ENCODE measurements around the gene BRME1. TPM values are rescaled to one million over a fixed set of nuclear protein-coding genes. Genes with fewer than 3 reads are reported as not detected.

BRME1 gene
- total and polyA plus RNA-seq, 2 of the 13 experiments (the other 11 are each of a cell fraction or from before 2014, with no cell fraction given) = 0.74 to 1.5 TPM

DNA sequence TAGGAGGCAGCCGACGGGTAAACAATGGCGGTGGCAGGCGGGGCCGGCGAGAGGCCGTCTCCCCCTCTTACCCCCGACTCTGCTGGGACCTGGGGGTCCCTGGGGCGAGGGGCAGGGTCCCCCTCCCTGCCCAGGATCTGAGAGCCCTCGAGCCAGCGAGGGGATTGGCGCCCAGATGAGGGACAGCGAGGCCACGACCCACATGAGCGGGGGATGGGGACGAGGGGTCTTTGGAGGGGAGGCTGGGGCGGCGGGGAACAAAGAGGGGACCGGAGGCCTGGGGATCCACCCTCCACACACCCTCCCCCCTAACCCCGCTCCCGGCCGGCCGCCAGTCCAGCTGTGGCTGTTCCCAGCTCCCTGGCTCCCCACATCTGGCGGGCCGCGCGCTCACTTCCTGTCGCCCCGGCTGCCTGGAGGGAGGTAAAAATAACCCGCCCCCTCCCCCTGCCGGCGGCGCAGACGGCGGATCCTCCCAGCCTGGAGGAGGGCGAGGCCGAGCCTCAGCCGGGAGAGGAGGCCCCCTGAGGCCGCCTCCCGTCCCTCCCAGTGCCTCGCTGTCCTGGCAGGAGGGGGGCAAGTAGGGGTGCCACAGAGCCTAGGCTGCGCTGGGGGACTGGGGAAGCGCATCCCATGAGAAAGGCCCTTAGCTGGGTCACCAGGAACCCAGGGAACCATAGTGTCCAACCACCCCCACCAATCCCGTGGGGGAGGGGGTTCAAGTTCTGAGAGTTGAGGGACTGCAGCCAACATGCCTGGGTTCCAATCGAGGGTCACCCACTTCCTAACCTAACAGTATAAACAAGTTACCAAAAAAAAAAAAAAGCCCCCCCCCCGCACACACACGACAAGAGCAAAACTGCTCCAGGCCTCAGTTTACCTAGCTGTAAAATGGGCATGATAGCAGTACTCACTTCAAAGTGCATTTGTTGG, 58.2 kb downstream of the BRME1 start:
- no peaks in the 10 kb centered on the region; a peak in 1 of 5 replicates for H3K27me3 ChIP-seq (ENCODE audit: control insufficient read depth in 1 of 2, insufficient read depth in 2 of 2, low read length in 2 of 2)
- peak overlapping the region; percentile 99 for H3K9ac ChIP-seq (ENCODE audit: insufficient read depth, low read depth, low read length)
- WGBS (ENCODE audit: low lambda C conversion rate) = 4% methylated on average over 15 of the region's 47 CpGs
- CTCF ChIA-PET (ENCODE audit: low intra/inter-chr PET ratio, low total read pairs) = no interaction called here
- H3K27ac ChIP-seq (ENCODE audit: extremely low read length, insufficient read depth, low read length) = peak overlapping the region; percentile 99
- H3K4me2 ChIP-seq (ENCODE audit: low read depth, low read length) = peak overlapping the region; percentile 88
- DNase-seq (ENCODE audit: low spot score) = peak; percentile 80
- no peak for FAIRE-seq
- H3K79me2 ChIP-seq (ENCODE audit: insufficient read depth, low read length) = no peaks in the 10 kb centered on the region
- intact Hi-C loops (cut with micrococcal nuclease; ENCODE audit: unreplicated experiment) (loop anchor here (5.0 kb wide), 1 partner anchor 695 kb away; the partner anchor contains the start of genes IER2 and STX10), in situ Hi-C loops (cut with HindIII; ENCODE audit: extremely low pct_ligation_motif_present, low pct_unique_long_range_greater_than_20kb) (no loop called here)
- H3K36me3 ChIP-seq (replicated peaks in 1 of 2; ENCODE audit: control insufficient read depth in 1 of 2, insufficient read depth in 2 of 2, low read length in 2 of 2) = no peaks in the 10 kb centered on the region
- peak overlapping the region; percentile 53 to 70 (median 64); a peak in 5 of 6 replicates for H3K4me3 ChIP-seq (replicated peaks in 1 of 3; ENCODE audit: insufficient read depth in 1 of 3, low read depth in 2 of 3, low read length in 3 of 3)
- peak; percentile 48 for ATAC-seq
- no TSS peak for BruUV-seq (replicated peaks)
- no peak overlapping the region for H2AFZ ChIP-seq (ENCODE audit: low read length)
- POLR2A ChIA-PET = interaction anchor here (0.9 to 2.7 kb wide), 10 partner anchors 11 to 914 kb away, joined by 3 to 26 read pairs (median 6); partner anchors contain the start of genes C19orf53, FARSA, RFX1 and ZSWIM4
- H4K20me1 ChIP-seq (ENCODE audit: insufficient read depth, low read length) = no peaks in the 10 kb centered on the region
- H3K4me1 ChIP-seq (ENCODE audit: insufficient read depth, low read length) = peaks cover 90% of the 10 kb centered on the region
- H3K9me3 ChIP-seq (ENCODE audit: low read length) = no peaks in the 10 kb centered on the region
- TF ChIP-seq, protein P1, sequence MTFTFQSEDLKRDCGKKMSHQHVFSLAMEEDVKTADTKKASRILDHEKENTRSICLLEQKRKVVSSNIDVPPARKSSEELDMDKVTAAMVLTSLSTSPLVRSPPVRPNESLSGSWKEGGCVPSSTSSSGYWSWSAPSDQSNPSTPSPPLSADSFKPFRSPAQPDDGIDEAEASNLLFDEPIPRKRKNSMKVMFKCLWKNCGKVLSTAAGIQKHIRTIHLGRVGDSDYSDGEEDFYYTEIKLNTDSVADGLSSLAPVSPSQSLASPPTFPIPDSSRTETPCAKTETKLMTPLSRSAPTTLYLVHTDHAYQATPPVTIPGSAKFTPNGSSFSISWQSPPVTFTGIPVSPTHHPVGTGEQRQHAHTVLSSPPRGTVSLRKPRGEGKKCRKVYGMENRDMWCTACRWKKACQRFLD (CRISPR knock-in tag; IDR thresholded peaks at IDR 0.05; ENCODE audit: borderline replicate concordance) = no peak
- TF ChIP-seq ZNF382 (CRISPR knock-in tag; IDR thresholded peaks at IDR 0.05; ENCODE audit: borderline replicate concordance) (no peak), TOE1 (CRISPR knock-in tag; IDR thresholded peaks at IDR 0.05) (no peak), HHEX (CRISPR knock-in tag; IDR thresholded peaks at IDR 0.05) (no peak), ZBTB20 (CRISPR knock-in tag; IDR thresholded peaks at IDR 0.05; ENCODE audit: borderline replicate concordance, low read depth) (no peak; the same call in 1 of the 2 replicates), KDM5A (IDR thresholded peaks at IDR 0.05; ENCODE audit: borderline replicate concordance, low read length) (no peak), ZNF674 (CRISPR knock-in tag; IDR thresholded peaks at IDR 0.05; ENCODE audit: low read depth) (no peak), ZNF703 (CRISPR knock-in tag; IDR thresholded peaks at IDR 0.05; ENCODE audit: borderline replicate concordance) (no peak), ZNF883 (CRISPR knock-in tag; IDR thresholded peaks at IDR 0.05; ENCODE audit: not compliant biosample characterization) (no peak), ZC3H13 (CRISPR knock-in tag; IDR thresholded peaks at IDR 0.05) (no peak), HOXA9 (CRISPR knock-in tag; IDR thresholded peaks at IDR 0.05; ENCODE audit: borderline replicate concordance) (no peak), ZNF766 (CRISPR knock-in tag; IDR thresholded peaks at IDR 0.05; ENCODE audit: borderline replicate concordance) (no peak), ZNF274 (CRISPR knock-in tag; IDR thresholded peaks at IDR 0.05) (no peak), RELA (CRISPR knock-in tag; IDR thresholded peaks at IDR 0.05) (no peak), ZNF816 (CRISPR knock-in tag; IDR thresholded peaks at IDR 0.05; ENCODE audit: borderline replicate concordance) (no peak), MEIS2 (CRISPR knock-in tag; IDR thresholded peaks at IDR 0.05) (no peak), ZNF572 (CRISPR knock-in tag; IDR thresholded peaks at IDR 0.05) (no peak), TAF15 (IDR thresholded peaks at IDR 0.05; ENCODE audit: low read depth, low read length, poor library complexity, severe bottlenecking) (no peak), POLR2A (IDR thresholded peaks at IDR 0.05; ENCODE audit: insufficient read depth in 1 of 2, low read depth in 2 of 2, low read length in 2 of 2) (peak; percentile 26 to 67; a peak in 2 of 4 replicates)
- TF ChIP-seq, protein P2, sequence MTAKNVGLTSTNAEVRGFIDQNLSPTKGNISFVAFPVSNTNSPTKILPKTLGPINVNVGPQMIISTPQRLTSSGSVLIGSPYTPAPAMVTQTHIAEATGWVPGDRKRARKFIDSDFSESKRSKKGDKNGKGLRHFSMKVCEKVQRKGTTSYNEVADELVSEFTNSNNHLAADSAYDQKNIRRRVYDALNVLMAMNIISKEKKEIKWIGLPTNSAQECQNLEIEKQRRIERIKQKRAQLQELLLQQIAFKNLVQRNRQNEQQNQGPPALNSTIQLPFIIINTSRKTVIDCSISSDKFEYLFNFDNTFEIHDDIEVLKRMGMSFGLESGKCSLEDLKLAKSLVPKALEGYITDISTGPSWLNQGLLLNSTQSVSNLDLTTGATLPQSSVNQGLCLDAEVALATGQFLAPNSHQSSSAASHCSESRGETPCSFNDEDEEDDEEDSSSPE (CRISPR knock-in tag; IDR thresholded peaks at IDR 0.05) = no peak
- TF ChIP-seq, protein P3, sequence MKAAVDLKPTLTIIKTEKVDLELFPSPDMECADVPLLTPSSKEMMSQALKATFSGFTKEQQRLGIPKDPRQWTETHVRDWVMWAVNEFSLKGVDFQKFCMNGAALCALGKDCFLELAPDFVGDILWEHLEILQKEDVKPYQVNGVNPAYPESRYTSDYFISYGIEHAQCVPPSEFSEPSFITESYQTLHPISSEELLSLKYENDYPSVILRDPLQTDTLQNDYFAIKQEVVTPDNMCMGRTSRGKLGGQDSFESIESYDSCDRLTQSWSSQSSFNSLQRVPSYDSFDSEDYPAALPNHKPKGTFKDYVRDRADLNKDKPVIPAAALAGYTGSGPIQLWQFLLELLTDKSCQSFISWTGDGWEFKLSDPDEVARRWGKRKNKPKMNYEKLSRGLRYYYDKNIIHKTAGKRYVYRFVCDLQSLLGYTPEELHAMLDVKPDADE (CRISPR knock-in tag; IDR thresholded peaks at IDR 0.05) = no peak
